HL-60/S4 (cell line): ENCODE results near the gene OR2T6.
"Not testable (repeated sequence)": the region's sequence is repeated elsewhere in the genome, so short reads cannot be mapped to it uniquely, and the experiment has no call there.

Experiments used
- in situ Hi-C: fragments of 300-500 bp; cut with MboI; formaldehyde crosslinking; loops from 2 replicates; pipeline ENCODE4 v1.14.3; 2022; ENCODE audit warnings: low sequenced_read_pairs

Gene OR2T6

GRCh38 chr1:248432201-248432600, 56.7 kb downstream of the OR2T6 start:
- in situ Hi-C loops: not testable (repeated sequence)

GRCh38 chr1:248433811-248434415, 58.4 kb downstream of the OR2T6 start:
- in situ Hi-C loops: not testable (repeated sequence)

- in situ Hi-C loops: not testable (repeated sequence)
These were observed 59.4 kb downstream of the OR2T6 start for GRCh38 chr1:248434913-248435312.

- in situ Hi-C loops: not testable (repeated sequence)
These were observed 60.8 kb downstream of the OR2T6 start for GRCh38 chr1:248436303-248436702.

- in situ Hi-C loops: not testable (repeated sequence)
These were observed 63.1 kb downstream of the OR2T6 start for GRCh38 chr1:248438668-248439067.

GRCh38 chr1:248439283-248439682, 63.7 kb downstream of the OR2T6 start:
- in situ Hi-C loops: not testable (repeated sequence)
